HCEC 1CT (cell line): ENCODE measurements around the gene COL4A2.

Source experiments
- DNase-seq: peaks from one replicate; pipeline ENCODE4 v3.0.0-alpha.2; 2017

COL4A2 gene

DNA sequence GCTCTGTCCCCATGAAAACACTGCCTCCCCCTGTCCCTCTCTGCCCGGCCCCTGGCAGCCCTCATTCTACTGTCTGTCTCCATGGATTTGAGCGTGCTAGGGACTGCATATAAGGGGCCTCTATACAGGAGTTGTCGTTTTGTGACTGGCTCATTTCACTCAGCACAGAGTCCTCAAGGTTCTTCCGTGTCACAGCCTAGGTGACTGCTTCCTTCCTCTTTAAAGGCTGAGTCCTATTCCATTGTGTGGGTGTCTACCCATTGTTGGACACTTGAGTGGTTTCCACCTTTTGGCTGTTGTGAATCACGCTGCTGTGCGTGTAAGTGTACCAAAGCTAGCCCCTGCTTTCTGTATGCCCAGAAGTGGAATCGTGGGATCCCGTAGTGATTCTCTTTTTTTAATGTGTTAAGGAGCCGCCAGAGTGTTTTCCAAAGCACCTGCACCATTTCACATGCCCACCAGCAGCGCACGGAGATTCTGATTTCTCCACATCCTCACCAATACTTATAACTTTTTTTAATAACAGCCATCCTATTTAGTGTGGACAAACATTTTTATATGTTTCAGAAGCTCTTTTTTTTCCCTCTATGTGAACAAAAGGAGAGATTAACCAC, 116.7 kb downstream of the COL4A2 start:
- no peak for DNase-seq

- DNase-seq: no peak
Measured at GRCh38 chr13:110424569-110425443, 117.7 kb downstream of the COL4A2 start.

DNA sequence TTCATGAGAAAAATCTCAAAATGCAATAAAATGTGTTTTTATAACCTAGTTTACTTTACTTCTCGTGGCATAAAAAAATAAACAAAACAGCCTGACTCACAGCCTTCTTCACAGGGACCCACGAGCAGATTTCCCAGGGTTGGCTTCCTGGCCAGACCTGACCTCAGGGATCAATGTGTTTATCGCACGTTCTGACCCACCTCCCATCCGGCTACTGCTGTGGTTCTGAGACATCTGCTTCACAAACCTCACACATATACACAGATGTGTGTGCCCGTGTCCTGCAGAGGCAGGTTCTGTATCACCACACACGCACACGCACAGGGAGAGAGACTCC, 118.3 kb downstream of the COL4A2 start:
- DNase-seq: peak; percentile 76

- DNase-seq: no peak
Measured at GRCh38 chr13:110426735-110427134, 119.7 kb downstream of the COL4A2 start.

- DNase-seq: no peak
Measured at GRCh38 chr13:110428313-110428712, 121.2 kb downstream of the COL4A2 start.

DNA sequence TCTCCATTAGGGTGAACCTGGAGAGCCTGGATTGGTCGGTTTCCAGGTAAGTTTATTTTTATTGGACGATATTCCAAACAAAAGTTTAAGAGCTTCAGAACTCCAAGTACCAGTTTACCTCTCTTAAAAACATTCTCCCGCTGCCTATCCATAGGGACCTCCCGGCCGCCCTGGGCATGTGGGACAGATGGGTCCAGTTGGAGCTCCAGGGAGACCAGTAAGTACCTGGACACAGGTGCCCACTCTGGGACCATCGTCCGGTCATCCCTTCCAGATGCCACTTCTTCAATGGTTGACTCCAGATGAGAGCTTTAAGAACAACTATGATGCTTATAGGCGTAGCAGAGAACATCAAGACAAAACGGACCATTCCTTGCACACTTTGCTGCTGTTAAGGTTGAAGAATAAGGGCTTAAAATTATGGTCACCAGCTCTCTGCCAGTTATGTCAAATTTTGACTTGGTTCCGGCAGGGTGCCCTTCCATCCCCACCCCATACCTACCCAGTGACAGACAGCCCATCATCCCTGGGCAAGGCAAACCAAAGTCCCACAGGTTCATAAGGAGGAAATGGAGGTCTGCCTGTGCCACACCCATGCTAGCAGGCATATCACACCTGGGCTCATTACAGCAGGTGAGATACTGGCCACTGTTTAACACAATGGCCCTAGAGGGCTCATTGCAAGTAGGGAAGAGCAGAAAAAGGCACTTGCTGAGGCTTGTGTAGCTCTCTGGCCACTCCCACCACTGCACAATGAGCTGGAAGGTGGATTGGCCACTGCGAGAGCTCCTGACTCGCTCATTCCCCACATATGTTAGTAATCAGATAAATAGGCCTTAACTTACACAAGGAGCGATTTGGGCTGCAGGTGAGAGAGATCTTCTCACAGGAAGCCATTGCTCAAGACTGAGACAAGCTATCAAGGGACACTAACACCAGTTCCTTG, 123.6 kb downstream of the COL4A2 start:
- DNase-seq: no peak

DNA sequence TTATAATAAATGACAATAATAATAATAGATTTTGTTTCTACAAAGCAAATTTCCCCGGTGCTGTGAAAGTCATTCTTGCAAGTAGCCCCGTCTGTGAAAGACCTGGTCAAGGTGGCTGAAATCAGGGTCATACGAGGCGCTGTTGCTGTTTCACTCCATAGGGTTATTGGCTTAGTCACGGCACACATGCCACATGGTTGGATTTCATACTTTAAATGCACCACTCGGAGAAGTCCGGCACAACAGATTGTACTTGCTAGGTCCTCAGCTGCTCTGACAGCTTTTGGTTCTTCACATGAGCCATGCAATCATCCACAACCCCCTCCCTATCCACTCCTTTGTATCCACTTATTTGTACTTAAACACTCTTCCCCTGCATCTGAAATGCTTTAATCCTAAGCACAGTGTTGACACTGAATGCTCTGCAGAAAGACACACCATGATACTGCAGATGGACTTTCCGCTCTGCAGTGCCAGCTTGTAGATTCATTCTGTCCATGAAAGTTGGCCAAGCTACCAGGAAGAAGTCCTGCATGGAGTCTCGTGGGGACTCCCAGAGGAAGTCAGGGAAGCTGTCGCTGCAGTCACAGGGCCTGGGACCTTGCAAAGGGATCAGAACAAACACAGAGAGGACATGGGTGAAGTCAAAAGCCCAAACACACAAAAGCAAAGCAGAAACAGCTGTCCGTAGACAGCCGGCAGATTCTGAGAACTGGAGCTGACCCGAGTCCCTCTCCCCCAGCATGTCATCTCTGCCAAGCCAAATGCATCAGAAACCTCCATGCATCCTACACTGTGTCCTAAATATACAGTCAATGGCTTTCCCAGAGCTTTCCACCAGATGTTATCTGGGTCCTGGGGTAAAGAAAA, 124.6 kb downstream of the COL4A2 start:
- no peak for DNase-seq

DNA sequence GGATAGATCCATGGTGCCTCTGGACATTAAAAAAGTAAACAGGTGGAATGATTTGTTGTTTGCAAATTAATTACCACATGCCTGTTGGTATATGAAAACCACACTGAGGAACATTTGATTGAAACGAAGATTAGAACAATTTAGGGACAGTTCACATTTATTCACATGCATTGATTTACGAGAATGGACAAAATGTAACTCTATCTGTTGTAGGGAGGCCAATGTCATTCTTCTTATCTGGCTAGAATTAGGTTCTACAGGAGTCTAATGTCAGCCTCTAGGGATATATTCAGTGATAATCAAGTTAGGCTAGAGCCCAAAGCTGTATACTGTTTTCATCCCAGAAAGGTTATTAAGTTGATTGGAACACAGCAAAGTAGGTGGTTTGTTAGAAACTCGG, 125.4 kb downstream of the COL4A2 start:
- no peak for DNase-seq

- DNase-seq: no peak
Measured at GRCh38 chr13:110433014-110433413, 125.9 kb downstream of the COL4A2 start.

DNA sequence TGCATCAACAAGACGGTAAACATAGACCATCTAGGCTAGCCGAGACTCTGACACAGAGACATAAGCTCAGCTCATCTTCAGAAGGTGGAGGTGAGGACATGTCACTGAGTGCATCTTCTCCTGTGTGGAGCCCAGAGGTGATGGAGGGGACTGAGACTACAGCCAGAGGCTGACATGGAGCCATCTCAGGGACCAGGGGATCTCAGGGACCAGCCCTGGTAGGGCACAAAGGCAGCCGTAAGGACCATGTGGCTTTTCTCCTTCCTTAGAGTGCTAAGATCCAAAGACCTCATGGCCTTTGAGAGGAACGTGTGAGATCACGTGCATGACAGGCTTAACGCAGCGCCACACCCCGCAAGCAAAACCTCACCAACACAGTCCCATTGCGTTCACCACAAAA, 127.5 kb downstream of the COL4A2 start:
- no peak for DNase-seq

GRCh38 chr13:110435331-110435730, 128.2 kb downstream of the COL4A2 start:
- DNase-seq: no peak

DNA sequence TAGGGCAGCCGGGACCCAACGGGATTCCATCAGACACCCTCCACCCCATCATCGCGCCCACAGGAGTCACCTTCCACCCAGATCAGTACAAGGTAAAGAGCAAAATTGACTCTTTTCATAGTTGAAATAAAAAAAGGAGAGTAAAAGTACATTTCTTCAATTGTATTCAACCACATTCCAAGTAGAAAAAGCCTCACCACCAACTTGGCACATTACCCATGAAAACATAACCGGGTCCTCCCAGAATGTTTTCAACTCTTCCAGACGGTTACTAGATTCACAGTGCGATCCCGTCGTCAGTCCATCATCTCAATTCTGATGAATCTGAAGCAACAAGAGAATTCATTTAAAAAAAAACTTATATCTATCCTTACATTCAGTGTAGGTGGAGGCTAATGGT, 129.2 kb downstream of the COL4A2 start:
- DNase-seq: no peak

DNA sequence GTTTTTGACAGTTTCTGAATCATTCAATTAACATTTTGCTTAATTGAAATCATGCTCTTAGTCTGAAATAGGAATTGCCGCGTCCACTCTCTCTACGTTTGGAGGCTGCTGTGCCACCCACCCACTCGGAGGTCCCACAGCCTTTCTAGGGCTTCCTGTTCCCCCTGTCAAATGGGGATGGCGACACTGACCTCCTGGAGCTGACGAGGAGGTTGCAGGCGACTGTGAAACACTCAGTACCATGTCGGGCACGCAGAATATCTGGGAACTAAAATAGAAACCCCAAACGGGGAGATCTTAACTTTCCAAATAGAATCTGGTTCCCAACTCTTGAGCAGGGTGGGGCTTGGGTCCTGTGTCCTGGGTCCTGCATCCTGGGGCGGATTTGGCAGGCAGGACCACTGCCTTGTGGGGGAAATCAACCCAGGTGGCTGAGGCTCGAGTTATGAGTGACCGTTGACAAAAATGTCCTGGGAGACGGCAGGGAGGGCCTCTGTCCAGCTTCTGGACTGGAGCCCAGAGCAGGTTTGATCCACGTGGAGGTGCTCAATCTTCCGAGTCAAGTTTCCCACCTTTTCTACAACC, 129.8 kb downstream of the COL4A2 start:
- no peak for DNase-seq

DNA sequence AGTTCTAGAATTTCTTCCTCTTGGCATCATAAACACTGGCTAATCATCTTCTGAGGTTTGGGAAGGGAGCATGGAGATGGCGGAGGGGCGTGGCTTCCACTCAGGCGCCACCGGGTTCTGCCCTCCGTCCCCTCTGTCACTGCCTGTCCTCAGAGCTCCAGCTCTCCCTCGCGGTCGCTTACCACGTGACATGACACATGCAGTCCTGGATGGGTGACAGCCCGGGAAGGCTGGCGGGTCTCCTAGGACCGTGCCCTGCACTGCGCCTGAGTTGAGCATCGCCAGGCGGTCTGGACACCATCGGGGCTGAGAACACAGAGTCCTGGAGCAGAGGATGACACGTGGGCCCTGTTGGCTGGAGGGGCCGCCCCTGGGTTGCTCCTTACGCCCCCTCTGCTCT, 131.1 kb downstream of the COL4A2 start:
- DNase-seq: no peak

DNA sequence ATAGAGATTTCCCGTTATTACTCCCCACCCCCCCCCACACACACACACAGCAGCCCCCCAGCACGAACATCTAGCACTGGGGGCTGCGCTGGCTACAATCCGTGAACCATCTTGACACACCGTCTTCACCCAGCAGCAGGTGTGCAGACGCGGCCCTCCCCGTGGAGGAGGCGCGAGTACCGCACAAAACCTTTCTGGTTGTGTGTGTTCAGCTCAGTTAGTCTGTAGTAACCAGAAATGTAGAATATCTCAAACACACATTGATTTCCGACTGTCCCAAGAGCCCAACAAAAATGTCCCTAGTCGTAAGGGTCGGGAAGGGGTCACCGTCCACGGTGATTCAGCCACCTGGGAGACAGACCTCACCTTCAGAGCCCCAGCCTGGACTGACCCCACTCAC, 131.7 kb downstream of the COL4A2 start:
- no peak for DNase-seq

DNA sequence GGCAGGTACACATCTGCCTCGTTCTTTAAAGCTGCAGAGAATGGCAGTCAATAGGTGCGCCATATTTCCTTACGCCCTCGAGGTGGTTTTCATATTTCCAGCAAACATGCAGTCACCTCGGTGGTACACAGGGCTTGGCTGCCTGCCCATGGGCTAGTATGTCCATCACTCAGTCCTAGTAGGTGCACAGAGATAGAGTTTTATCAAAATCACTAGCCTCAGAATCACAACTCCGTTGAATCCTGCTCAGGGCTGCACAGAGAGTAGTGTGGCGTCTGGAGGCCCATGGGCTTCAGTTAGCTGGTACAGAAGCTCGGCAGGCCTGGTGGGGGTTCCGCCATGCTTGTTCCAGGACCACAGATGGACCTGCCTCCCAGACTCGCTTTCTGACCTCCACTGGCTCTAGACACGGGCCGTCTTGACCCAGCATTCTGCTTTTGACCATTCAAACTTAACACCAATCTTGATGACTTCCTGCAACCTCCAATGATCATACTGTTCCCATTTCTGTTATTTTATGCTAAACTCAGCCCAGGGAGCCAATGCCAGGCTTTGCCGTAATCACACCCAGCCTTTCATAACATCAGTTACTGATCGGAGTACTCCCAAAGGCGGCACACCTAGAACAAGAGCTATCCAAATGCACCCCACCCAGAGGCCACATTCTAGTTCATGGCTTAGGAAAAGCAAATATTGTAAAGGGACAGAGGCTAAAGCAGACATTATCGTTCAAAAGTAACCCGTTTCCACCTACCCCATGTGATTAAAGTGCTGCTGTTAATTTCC, 134.1 kb downstream of the COL4A2 start:
- no peak for DNase-seq

DNA sequence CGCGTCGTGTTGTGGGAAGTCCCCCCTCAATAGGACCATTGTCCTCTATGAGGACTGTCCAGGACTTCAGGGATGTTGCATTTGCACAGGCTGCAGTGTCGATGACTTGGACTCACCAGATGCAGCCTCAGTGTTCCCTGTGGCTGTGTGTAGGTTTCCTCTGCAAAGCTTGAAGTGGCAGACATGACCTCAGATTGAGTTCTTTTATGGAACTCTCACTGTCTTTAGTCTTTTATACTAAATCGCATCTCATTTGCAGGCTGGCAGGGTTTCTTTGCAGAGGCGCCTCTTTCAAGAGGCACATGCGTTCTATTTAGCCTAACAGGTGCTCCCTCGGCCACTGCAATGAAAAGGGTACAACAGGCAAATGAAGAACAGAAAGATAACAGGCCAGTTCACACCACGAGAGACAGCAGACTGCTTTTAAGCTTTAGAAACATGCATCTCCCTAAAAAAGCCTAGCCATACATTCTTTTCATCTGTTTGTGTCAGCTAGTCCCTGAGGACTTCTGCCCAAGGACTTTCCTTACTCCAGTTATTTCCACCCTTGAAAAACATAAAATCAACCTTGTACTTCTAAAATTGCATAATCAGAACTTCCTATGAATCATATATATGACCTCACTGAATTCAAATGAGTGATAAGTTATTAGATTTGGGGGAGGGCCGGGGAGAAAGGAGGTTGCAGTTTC, 136.0 kb downstream of the COL4A2 start:
- DNase-seq: peak; percentile 74

GRCh38 chr13:110443622-110444225, 136.6 kb downstream of the COL4A2 start:
- DNase-seq: peak; percentile 32

GRCh38 chr13:110444226-110444653, 137.2 kb downstream of the COL4A2 start:
- DNase-seq: peak; percentile 22

GRCh38 chr13:110445183-110445582, 138.1 kb downstream of the COL4A2 start:
- DNase-seq: peak; percentile 67
